GM12892 (cell line): ENCODE data around the gene AXDND1.

Experiments
- POLR2A ChIP-seq: IDR thresholded peaks from 2 replicates; pipeline ENCODE4 v1.6.1; 2011; ENCODE audit warnings: low read depth, low read length, control low read depth
- POLR2AphosphoS5 ChIP-seq: IDR thresholded peaks from 2 replicates; pipeline ENCODE4 v1.6.1; 2011; ENCODE audit warnings: low read depth, low read length, control low read depth
- TAF1 ChIP-seq: IDR thresholded peaks from 2 replicates; pipeline ENCODE4 v1.6.1; 2011; ENCODE audit warnings: low read depth, mild to moderate bottlenecking, control low read depth, low read length, borderline replicate concordance

DNA sequence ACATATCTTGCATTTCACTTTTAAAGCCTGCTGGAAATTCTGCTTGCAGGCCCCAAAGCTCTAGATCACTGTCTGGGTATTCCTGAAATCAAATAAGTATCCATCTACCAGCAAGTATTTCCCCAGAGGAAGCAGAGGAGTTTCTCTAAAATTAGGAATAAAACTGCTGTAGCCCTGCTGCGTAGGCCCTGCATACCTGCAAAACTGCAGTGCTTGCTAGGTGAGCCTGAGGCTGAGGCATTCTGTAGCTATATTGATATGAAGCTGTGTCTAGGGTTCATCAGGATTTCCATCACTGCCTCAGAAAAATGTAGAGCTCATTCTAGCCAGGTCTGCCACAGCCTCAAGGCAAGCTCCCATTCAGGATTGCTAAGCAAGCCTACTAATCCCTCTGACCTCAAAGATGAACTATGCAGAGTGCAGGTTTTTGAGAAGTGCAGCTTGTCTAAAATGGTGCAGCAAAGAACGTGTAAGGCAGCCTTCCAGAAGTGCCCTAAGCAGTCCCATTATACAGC lies 181.3 kb downstream of the AXDND1 start:
- TF ChIP-seq TAF1 (no peak), POLR2A (no peak), POLR2AphosphoS5 (no peak)
